Large intestine (tissue), 3 donors: ENCODE data around the gene ZBTB39. TPM values are rescaled to one million over a fixed set of nuclear protein-coding genes. Genes with fewer than 3 reads are reported as not detected.
"Not testable (repeated sequence)": the region's sequence is repeated elsewhere in the genome, so short reads cannot be mapped to it uniquely, and the experiment has no call there.

ENCODE experiments used
- DNase-seq, 2 donors: peaks; one replicate each; pipeline versions ENCODE4 v3.0.0 to v3.0.0-alpha.2; 2013
- H3K27ac ChIP-seq: one replicate; pipeline ENCODE4 v1.5.1; 2013; ENCODE audit warnings: low read length
- H3K27me3 ChIP-seq: 2 replicates; pipeline ENCODE4 v1.6.1; 2013; ENCODE audit warnings: low read length; ENCODE audit not compliant: control insufficient read depth, insufficient read depth
- H3K36me3 ChIP-seq: 2 replicates; pipeline ENCODE4 v1.6.1; 2013; ENCODE audit warnings: low read length; ENCODE audit not compliant: control insufficient read depth, insufficient read depth
- H3K4me1 ChIP-seq: one replicate; pipeline ENCODE4 v1.6.1; 2013; ENCODE audit warnings: low read length; ENCODE audit not compliant: control insufficient read depth, insufficient read depth
- H3K4me3 ChIP-seq: one replicate; pipeline ENCODE4 v1.5.1; 2013; ENCODE audit warnings: low read length
- H3K9me3 ChIP-seq: one replicate; pipeline ENCODE4 v1.6.1; 2013; ENCODE audit warnings: mild to moderate bottlenecking, low read depth, low read length, moderate library complexity; ENCODE audit not compliant: control insufficient read depth
- WGBS: methylation state at CpG from one replicate; pipeline ENCODE4 v1.1.5; 2013; ENCODE audit warnings: low lambda C conversion rate; ENCODE audit not compliant: insufficient coverage; 5-methylcytosine and 5-hydroxymethylcytosine counted together
- polyA plus RNA-seq: library from polyadenylated mRNA; unstranded; fragments of 120-200 nt; gene quantifications from one replicate; pipeline ENCODE4 v1.2.1, GENCODE V29; 2013

ZBTB39 gene
- polyA plus RNA-seq, 1 donor = 6.9 TPM

DNA sequence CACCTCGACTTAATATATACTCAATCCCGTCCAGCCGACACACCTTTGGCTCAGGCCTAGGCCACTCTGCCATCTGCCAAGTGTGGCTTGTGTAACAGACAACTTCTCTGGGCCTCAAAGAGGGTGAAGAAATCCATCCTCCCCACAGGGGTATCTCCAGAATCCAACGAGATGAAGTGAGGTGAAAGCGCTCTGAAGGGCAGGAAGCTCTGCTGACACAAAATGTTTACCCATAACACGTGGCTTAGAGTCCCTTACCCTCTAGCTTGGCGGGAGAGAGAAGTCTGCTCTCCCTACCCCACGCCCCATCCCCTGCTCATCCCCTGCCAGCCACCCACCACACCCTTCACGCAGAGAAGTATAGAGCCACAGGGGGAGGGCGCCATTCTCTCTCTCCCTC, 13.0 kb downstream of the ZBTB39 start:
- Histone ChIP-seq H3K4me1 (peaks cover 2% of the 10 kb centered on the region), H3K9me3 (no peaks in the 10 kb centered on the region), H3K36me3 (peaks cover 14% of the 10 kb centered on the region), H3K27me3 (no peaks in the 10 kb centered on the region), H3K27ac (no peak overlapping the region), H3K4me3 (no peak overlapping the region)
- no peak for DNase-seq
- no CpG with 5 or more reads among the region's 10 CpGs for WGBS

DNA sequence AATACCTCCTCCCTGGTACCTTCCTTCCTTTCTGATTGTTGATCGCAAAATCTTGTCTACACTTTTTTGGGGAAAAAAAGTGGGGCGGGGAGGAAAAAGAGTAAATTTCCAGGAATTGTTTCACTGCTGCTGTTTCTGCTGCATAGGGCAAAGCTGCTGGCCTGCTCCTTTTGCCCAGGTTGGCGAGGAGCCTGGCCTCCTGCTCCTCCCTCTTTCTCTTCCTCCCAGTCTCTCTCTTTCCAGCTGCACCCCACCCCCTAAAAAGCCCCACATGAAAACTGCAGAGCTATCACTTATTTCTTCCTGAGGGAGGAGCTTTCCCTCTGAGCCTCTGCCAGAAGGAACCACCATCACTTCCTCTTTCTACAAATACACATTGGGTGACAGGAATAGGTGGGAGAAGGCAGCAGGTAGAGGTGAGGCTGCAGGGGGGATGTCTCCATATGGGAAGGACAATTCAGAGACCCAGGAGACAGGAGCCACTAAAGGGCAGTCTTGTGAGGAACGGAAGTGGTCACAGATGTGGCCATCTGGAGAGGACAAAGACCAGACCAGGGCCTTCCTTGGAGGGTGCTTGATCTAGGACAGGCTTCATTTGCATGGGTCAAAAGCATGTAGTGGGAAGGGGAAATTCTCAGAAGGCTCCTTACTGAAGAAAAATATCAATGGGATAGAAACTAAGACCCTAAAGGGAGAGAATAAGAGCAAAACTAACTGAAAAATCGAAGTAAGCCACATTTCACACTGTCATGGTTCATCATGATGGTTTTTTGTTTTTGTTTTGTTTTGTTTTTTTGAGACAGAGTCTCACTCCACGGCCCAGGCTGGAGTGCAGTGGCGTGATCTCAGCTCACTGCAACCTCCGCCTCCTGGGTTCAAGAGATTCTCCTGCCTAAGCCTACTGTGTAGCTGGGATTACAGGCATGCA, 14.8 kb downstream of the ZBTB39 start:
- no peak for DNase-seq
- Histone ChIP-seq H3K27ac (no peak overlapping the region), H3K4me3 (no peak overlapping the region), H3K9me3 (no peaks in the 10 kb centered on the region), H3K4me1 (peaks cover 2% of the 10 kb centered on the region), H3K36me3 (peaks cover 6% of the 10 kb centered on the region), H3K27me3 (no peaks in the 10 kb centered on the region)
- no CpG with 5 or more reads among the region's 8 CpGs for WGBS

DNA sequence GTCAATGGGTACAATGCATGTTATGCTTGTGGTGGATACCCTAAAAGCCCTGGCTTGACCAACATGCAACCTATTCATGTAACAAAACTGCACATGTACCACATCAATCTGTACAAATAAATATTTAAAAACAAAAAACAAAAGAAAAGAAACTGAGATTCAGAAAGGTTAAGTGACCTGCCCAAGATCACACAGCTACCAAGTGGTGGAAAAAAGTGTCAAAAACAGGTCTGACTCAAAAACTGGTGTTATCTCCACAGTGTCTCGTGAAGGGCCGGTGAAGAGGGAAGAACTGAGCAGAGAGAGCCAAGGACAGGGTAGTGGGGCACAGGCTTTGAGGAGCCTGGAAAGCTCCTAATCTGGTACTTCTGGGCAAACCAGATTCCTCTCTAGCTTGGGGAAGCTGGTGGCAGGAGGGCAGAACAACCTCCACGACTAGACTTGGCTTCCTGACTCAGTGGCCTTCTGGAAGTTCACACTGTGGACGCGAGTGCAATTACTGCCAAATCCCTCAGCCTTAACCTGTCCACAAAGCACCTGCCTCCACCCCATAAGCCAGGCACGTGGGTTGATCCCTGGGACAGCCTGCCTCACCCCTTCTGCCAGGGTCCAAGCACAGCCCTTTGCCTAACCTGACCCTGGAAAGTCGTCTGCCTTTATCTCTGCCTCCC, 15.6 kb downstream of the ZBTB39 start:
- Histone ChIP-seq H3K36me3 (peaks cover 3% of the 10 kb centered on the region), H3K9me3 (no peaks in the 10 kb centered on the region), H3K4me1 (peaks cover 2% of the 10 kb centered on the region), H3K27me3 (no peaks in the 10 kb centered on the region), H3K4me3 (no peak overlapping the region), H3K27ac (no peak overlapping the region)
- WGBS = no CpG with 5 or more reads among the region's 7 CpGs
- DNase-seq = no peak

DNA sequence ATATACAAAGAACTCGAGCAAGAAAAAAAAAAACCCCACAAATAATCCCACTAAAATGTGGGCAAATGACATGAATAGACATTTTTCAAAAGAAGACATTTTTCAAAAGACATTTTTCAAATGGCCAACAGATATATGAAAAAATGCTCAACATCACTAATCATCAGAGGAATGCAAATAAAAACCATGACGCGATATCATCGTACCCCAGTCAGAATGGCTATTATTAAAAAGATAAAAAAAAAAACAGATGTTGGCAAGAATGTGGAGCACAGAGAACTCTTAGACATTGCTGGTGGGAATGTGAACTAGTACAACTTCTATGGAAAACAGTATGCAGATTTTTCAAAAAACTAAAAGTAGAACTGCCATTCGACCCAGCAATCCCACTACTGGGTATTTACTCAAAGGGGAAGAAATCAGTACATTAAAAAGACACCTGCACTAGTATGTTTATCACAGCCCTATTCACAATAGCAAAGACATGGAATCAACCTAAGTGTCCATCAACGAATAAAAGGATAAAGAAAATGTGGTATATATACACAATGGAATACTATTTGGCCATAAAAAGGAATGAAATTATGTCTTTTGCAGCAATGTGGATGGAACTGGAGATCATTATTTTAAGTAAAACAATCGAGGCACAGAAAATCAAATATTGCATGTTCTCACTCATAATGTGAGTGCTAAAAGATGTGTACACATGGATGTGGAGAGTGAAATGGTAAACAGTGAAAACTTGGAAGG, 16.3 kb downstream of the ZBTB39 start:
- DNase-seq = no peak
- H3K4me1 ChIP-seq = peaks cover 2% of the 10 kb centered on the region
- 89% methylated on average over 5 of the region's 7 CpGs for whole genome bisulfite sequencing
- H3K36me3 ChIP-seq = no peaks in the 10 kb centered on the region
- no peaks in the 10 kb centered on the region for H3K27me3 ChIP-seq
- no peak overlapping the region for H3K27ac ChIP-seq
- H3K4me3 ChIP-seq = no peak overlapping the region
- H3K9me3 ChIP-seq = no peaks in the 10 kb centered on the region

DNA sequence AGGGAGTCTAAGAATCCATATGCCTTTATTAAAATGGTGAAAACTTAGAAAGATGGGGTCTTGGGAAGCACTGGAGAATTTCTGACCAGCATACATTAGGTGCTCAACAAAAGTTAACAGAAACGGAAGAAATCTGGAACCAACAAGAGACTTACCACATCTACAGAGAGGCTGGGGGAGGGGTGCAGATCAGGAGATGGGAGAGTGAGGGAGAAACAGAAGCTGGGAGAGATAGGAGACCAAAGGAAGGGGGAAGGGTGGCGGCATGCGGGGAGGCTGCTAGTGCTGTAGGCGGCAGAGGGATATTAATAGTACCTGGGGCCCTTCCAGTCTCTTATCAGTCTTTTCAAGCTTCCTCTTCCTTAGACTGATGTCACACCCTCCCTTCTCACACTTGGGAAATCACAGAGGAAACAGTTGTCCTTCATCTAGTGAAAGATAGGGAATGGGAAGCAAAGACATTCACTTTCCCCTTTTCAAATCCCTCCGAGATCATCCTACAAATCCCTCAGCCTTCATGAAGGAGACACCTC, 18.1 kb downstream of the ZBTB39 start:
- H3K4me3 ChIP-seq = no peak overlapping the region
- DNase-seq = peak in 1 of 2 donors; percentile 30
- H3K27ac ChIP-seq = no peak overlapping the region
- 20% methylated on average over 1 of the region's 5 CpGs for WGBS
- H3K4me1 ChIP-seq = peaks cover 2% of the 10 kb centered on the region
- H3K36me3 ChIP-seq = no peaks in the 10 kb centered on the region
- no peaks in the 10 kb centered on the region for H3K27me3 ChIP-seq
- no peaks in the 10 kb centered on the region for H3K9me3 ChIP-seq

DNA sequence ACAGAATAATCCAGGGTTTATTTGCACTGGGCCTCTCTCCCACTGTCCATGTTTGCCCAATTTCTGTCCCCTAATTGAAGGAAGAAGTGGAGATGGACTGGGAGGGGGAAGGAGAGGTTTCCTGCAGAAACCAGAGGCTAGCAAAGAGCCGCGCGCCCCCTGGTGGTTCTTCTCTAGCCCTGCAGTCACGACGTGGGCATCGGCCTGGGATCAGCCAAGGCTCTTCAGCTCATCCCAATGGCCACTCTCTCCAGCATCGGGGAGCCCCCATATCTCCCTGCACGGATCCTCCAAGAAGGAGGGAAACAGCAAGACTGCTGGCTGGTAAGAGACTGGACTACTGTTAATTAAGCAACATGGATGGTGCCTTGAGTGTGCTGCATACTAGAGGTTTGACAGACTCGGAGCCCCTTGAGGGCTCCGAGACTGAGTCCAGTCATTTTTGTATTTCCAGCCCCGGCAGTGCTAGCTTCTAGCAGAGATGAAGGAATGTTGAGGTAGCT, 18.7 kb downstream of the ZBTB39 start:
- no peaks in the 10 kb centered on the region for H3K27me3 ChIP-seq
- WGBS = no CpG with 5 or more reads among the region's 11 CpGs
- DNase-seq = peak; percentile 60 to 72

DNA sequence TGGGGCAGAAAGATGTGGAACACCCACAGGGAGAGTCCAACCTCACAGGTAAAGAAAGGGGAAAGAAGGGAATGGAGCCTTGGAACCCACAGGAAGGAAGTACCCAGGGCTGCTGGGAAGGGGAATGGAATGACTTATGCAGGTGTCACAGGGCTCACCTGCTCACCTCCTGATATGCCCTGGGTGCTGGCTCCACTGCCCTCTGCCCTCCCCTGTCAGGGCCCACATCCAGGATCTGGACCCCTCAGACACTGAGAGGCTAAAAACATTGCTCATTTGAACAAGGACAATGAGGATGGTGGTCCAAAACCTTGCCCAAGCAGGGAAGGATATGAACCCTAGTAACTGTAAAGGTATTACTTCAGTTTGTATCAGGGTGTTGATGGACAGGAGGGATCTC, 19.3 kb downstream of the ZBTB39 start:
- Histone ChIP-seq H3K36me3 (no peaks in the 10 kb centered on the region), H3K27me3 (no peaks in the 10 kb centered on the region), H3K9me3 (no peaks in the 10 kb centered on the region), H3K27ac (no peak overlapping the region), H3K4me1 (peaks cover 2% of the 10 kb centered on the region), H3K4me3 (no peak overlapping the region)
- DNase-seq = no peak

More for the DNA sequence above, 18.7 kb downstream of the ZBTB39 start:
- peaks cover 2% of the 10 kb centered on the region for H3K4me1 ChIP-seq
- no peak overlapping the region for H3K4me3 ChIP-seq
- no peaks in the 10 kb centered on the region for H3K9me3 ChIP-seq
- no peak overlapping the region for H3K27ac ChIP-seq
- no peaks in the 10 kb centered on the region for H3K36me3 ChIP-seq

DNA sequence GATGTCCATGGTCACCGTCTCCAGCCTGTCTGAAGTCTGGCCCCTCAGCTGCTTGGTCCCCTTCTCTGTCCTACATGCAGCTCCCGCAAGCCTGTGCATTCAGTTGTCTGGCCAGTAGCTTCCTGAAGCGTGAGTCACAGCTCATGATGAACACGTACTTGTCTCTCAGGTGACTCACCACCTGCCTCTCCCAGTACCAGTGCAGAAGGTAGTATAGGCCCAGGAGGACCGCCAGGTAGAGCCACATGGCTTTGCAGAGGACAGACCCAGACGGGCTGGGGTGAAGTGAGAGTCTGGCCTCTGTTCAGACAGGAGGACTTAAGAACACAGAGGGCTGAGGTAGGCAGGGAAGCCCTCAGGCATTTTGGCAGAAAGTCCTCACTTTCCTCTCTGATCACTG, 20.6 kb downstream of the ZBTB39 start:
- WGBS = no CpG with 5 or more reads among the region's 6 CpGs
- peak; percentile 57 to 62 for DNase-seq
- H3K4me3 ChIP-seq, H3K27ac ChIP-seq, H3K9me3 ChIP-seq, H3K4me1 ChIP-seq, H3K36me3 ChIP-seq, H3K27me3 ChIP-seq: not testable (repeated sequence)

DNA sequence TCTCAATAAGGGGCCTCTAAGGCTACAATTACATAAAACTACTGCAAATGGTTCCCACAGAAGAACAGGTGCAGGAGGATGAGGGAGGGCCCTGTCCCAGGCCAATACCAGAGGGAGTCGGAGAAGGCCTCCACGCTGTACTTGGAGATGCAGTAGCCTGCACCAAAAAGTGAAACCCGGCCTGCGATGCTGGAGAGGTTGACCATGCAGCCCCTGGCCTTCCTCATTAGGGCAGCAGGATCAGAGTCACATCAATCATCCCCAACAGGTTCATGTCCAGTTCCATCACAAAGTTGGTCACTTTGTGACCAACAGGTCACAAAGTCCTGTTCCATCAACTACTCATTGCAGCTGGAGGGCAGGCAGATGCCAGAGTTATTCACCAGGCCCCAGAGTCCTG, 23.0 kb downstream of the ZBTB39 start:
- H3K4me3 ChIP-seq = no peak overlapping the region
- DNase-seq = no peak
- no peaks in the 10 kb centered on the region for H3K9me3 ChIP-seq
- no peaks in the 10 kb centered on the region for H3K36me3 ChIP-seq
- no peak overlapping the region for H3K27ac ChIP-seq
- no CpG with 5 or more reads among the region's 4 CpGs for WGBS
- H3K4me1 ChIP-seq = no peaks in the 10 kb centered on the region
- H3K27me3 ChIP-seq = no peaks in the 10 kb centered on the region

DNA sequence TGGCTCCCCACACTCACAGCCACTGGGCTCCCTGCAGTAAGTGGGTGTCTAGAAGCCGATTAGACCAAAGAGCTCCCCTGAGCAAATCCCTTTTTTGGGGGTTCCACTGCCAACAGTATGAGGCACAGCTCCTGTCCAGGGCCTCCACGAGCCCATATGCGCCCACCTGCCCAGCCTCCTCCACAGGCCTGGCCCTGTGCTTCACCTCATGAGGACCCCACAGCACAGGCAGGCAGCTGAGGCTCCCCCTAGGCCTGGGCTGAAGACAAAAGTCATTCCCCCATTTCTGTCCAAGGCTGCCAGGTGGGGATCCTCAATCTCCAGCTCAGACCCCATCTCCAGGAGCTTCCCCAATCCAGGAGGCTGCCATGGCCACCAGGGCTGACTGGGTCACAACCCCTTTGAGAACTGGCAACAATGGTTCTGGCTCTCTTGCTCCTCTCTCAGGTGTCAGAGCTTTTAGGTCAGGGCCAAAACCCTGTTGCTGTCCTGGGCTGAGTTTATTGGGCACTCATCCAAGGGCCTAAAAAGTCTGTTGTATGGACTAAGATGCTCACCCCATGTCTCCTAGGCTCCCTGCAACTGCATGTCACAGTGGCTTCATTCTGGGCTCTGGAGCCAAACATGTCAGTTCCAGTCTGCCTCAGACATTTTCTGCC, 23.6 kb downstream of the ZBTB39 start:
- not testable (repeated sequence) for H3K27me3 ChIP-seq, DNase-seq, H3K36me3 ChIP-seq, H3K27ac ChIP-seq, H3K4me3 ChIP-seq, H3K9me3 ChIP-seq, H3K4me1 ChIP-seq
- WGBS = no CpG with 5 or more reads among the region's 3 CpGs
